ENCODE data around the gene ITPKB.

ITPKB gene

DNA sequence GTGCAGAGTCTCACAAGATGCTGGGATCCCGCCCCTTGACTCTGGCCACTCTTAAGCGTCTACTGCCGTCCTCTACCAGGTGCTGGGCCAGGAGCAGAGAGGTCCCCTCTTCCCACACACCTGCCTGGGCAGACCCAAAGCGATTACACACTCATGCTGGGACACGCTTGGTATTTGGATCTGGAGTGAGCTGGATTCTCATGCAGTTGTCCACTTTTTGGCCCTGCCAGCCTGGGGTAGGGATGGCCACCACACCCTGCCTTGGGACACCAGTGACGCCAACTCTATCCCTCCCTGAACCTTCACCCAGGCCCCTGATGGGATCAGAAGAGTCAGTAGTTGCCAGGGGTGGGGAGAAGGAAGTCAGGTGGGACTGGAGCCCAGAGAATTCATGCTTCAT is 28.6 kb downstream of the ITPKB start:
- H2AK5ac ChIP-seq (ENCODE audit: low read depth, low read length): peak overlapping the region; percentile 50
- no peak overlapping the region for H3K14ac ChIP-seq (ENCODE audit: low read length)
- peak overlapping the region; percentile 59 for H2BK12ac ChIP-seq (ENCODE audit: low read length)
- no peak overlapping the region for H3K4me3 ChIP-seq (ENCODE audit: low read length in 2 of 2)
- no peak overlapping the region for H4K91ac ChIP-seq (ENCODE audit: low read depth, low read length, poor library complexity)
- H2BK5ac ChIP-seq (ENCODE audit: low read length): no peak overlapping the region
- H2AFZ ChIP-seq (ENCODE audit: low read length): no peak overlapping the region
- no peak overlapping the region for H3K4ac ChIP-seq (ENCODE audit: low read length)
- no peak for DNase-seq (ENCODE audit: low spot score)
- H4K8ac ChIP-seq (ENCODE audit: low read depth, low read length): no peak overlapping the region
- H3K23ac ChIP-seq (ENCODE audit: low read depth, low read length, poor library complexity): no peak overlapping the region
- H3K4me1 ChIP-seq (ENCODE audit: control insufficient read depth in 2 of 2, insufficient read depth in 1 of 2, low read depth in 1 of 2, low read length in 2 of 2): peaks cover 8 to 10% of the 10 kb centered on the region in 2 donors
- WGBS, 2 donors (ENCODE audit: extremely low coverage in 2 of 2, insufficient read length in 2 of 2, insufficient replicate concordance in 1 of 2): no CpG with 5 or more reads among the region's 6 CpGs
- no peaks in the 10 kb centered on the region for H3K27me3 ChIP-seq (ENCODE audit: control insufficient read depth in 3 of 3, insufficient read depth in 3 of 3, low read depth in 1 of 3, low read length in 3 of 3)
- peaks cover 3 to 10% of the 10 kb centered on the region in 2 donors for H3K9me3 ChIP-seq (replicated peaks in 1 of 2; ENCODE audit: control insufficient read depth in 2 of 2, insufficient read depth in 1 of 2, low read depth in 1 of 2, low read length in 2 of 2)
- no peaks in the 10 kb centered on the region for H3K79me1 ChIP-seq (ENCODE audit: low read depth, low read length)
- no peak overlapping the region for H3K4me2 ChIP-seq (ENCODE audit: insufficient read depth, low read length, poor library complexity, severe bottlenecking)
- H3K18ac ChIP-seq (ENCODE audit: low read length): peak overlapping the region; percentile 50
- no peak overlapping the region for H3K27ac ChIP-seq (replicated peaks; ENCODE audit: low read length)
- no peak overlapping the region for H3K9ac ChIP-seq (ENCODE audit: low read depth, low read length, poor library complexity)
- no peak overlapping the region for H2BK120ac ChIP-seq (ENCODE audit: low read depth, low read length)
- H2BK15ac ChIP-seq (ENCODE audit: low read length): no peak overlapping the region
- H3K36me3 ChIP-seq (replicated peaks in 1 of 2; ENCODE audit: control insufficient read depth in 2 of 2, insufficient read depth in 2 of 2, low read length in 2 of 2): no peaks in the 10 kb centered on the region

DNA sequence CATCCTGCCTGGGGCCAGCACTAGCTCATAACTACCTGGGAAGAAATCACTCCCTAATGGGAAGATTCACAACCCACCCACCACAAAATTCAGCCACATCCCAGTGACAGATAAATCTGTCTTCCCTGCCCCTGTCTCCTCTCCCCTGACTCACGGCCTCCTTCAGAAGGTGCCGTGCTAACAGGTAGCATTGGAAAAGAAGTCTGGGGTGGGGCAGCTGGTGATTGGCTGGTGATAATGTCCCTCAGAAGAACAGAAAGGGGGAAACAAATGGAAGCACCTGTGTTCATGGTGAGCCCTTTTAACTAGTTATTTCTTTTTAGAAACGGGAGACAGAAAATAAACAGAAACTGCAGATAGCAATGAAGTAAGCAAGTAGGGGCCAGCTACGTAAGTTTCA is 29.1 kb downstream of the ITPKB start:
- H4K8ac ChIP-seq (ENCODE audit: low read depth, low read length): no peak overlapping the region
- H3K4me1 ChIP-seq (ENCODE audit: control insufficient read depth in 2 of 2, insufficient read depth in 1 of 2, low read depth in 1 of 2, low read length in 2 of 2): peaks cover 8 to 10% of the 10 kb centered on the region in 2 donors
- no peak for DNase-seq (ENCODE audit: low spot score)
- H3K4ac ChIP-seq (ENCODE audit: low read length): no peak overlapping the region
- no peak overlapping the region for H2BK120ac ChIP-seq (ENCODE audit: low read depth, low read length)
- no peaks in the 10 kb centered on the region for H3K79me1 ChIP-seq (ENCODE audit: low read depth, low read length)
- H3K9ac ChIP-seq (ENCODE audit: low read depth, low read length, poor library complexity): no peak overlapping the region
- H2BK12ac ChIP-seq (ENCODE audit: low read length): no peak overlapping the region
- no peak overlapping the region for H3K4me3 ChIP-seq (ENCODE audit: low read length in 2 of 2)
- no peak overlapping the region for H2AK5ac ChIP-seq (ENCODE audit: low read depth, low read length)
- no peak overlapping the region for H3K23ac ChIP-seq (ENCODE audit: low read depth, low read length, poor library complexity)
- no peaks in the 10 kb centered on the region for H3K36me3 ChIP-seq (replicated peaks in 1 of 2; ENCODE audit: control insufficient read depth in 2 of 2, insufficient read depth in 2 of 2, low read length in 2 of 2)
- no CpG with 5 or more reads among the region's 4 CpGs for WGBS, 2 donors (ENCODE audit: extremely low coverage in 2 of 2, insufficient read length in 2 of 2, insufficient replicate concordance in 1 of 2)
- no peak overlapping the region for H3K18ac ChIP-seq (ENCODE audit: low read length)
- no peaks in the 10 kb centered on the region for H3K27me3 ChIP-seq (ENCODE audit: control insufficient read depth in 3 of 3, insufficient read depth in 3 of 3, low read depth in 1 of 3, low read length in 3 of 3)
- H4K91ac ChIP-seq (ENCODE audit: low read depth, low read length, poor library complexity): no peak overlapping the region
- no peak overlapping the region for H2BK5ac ChIP-seq (ENCODE audit: low read length)
- peaks cover 3 to 10% of the 10 kb centered on the region in 2 donors for H3K9me3 ChIP-seq (replicated peaks in 1 of 2; ENCODE audit: control insufficient read depth in 2 of 2, insufficient read depth in 1 of 2, low read depth in 1 of 2, low read length in 2 of 2)
- no peak overlapping the region for H3K4me2 ChIP-seq (ENCODE audit: insufficient read depth, low read length, poor library complexity, severe bottlenecking)
- H2BK15ac ChIP-seq (ENCODE audit: low read length): no peak overlapping the region
- no peak overlapping the region for H2AFZ ChIP-seq (ENCODE audit: low read length)
- H3K14ac ChIP-seq (ENCODE audit: low read length): no peak overlapping the region
- no peak overlapping the region for H3K27ac ChIP-seq (replicated peaks; ENCODE audit: low read length)

DNA sequence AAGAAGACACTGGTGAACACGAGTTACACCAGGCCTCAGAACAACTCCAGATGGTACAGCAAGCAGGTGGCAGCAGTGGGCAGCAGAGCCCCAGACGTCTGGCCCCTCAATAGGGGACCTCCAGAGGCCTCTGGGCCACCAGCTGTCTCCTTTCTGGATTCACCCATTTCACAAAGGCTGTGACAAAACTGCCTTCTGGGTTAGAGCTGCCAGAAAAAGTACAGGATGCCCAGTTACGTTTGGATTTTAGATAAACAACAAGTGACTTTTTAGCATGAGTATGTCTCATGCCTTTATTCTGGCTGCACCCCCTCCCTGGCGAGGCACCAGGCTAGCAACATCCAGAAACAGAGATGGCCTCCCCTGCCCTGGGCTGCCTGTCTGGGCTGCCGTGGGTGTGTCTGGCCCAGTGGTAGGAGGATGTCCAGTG is 30.1 kb downstream of the ITPKB start:
- Histone ChIP-seq H3K14ac (ENCODE audit: low read length) (no peak overlapping the region), H3K79me1 (ENCODE audit: low read depth, low read length) (no peaks in the 10 kb centered on the region), H3K4me2 (ENCODE audit: insufficient read depth, low read length, poor library complexity, severe bottlenecking) (no peak overlapping the region), H3K27me3 (ENCODE audit: control insufficient read depth in 3 of 3, insufficient read depth in 3 of 3, low read depth in 1 of 3, low read length in 3 of 3) (no peaks in the 10 kb centered on the region), H3K27ac (replicated peaks; ENCODE audit: low read length) (no peak overlapping the region), H3K4me1 (ENCODE audit: control insufficient read depth in 2 of 2, insufficient read depth in 1 of 2, low read depth in 1 of 2, low read length in 2 of 2) (peaks cover 8 to 10% of the 10 kb centered on the region in 2 donors), H3K4ac (ENCODE audit: low read length) (no peak overlapping the region), H4K8ac (ENCODE audit: low read depth, low read length) (no peak overlapping the region), H2AFZ (ENCODE audit: low read length) (peak overlapping the region; percentile 11), H2BK120ac (ENCODE audit: low read depth, low read length) (no peak overlapping the region), H3K36me3 (replicated peaks in 1 of 2; ENCODE audit: control insufficient read depth in 2 of 2, insufficient read depth in 2 of 2, low read length in 2 of 2) (no peaks in the 10 kb centered on the region), H4K91ac (ENCODE audit: low read depth, low read length, poor library complexity) (no peak overlapping the region), H2BK15ac (ENCODE audit: low read length) (no peak overlapping the region), H2BK12ac (ENCODE audit: low read length) (no peak overlapping the region), H2AK5ac (ENCODE audit: low read depth, low read length) (no peak overlapping the region), H3K9ac (ENCODE audit: low read depth, low read length, poor library complexity) (peak overlapping the region; percentile 18), H3K9me3 (replicated peaks in 1 of 2; ENCODE audit: control insufficient read depth in 2 of 2, insufficient read depth in 1 of 2, low read depth in 1 of 2, low read length in 2 of 2) (peaks cover 1 to 3% of the 10 kb centered on the region in 2 donors), H3K23ac (ENCODE audit: low read depth, low read length, poor library complexity) (no peak overlapping the region), H3K18ac (ENCODE audit: low read length) (peak overlapping the region; percentile 81), H2BK5ac (ENCODE audit: low read length) (no peak overlapping the region), H3K4me3 (ENCODE audit: low read length in 2 of 2) (no peak overlapping the region)
- no peak for DNase-seq (ENCODE audit: low spot score)
- no CpG with 5 or more reads among the region's 5 CpGs for WGBS, 2 donors (ENCODE audit: extremely low coverage in 2 of 2, insufficient read length in 2 of 2, insufficient replicate concordance in 1 of 2)

DNA sequence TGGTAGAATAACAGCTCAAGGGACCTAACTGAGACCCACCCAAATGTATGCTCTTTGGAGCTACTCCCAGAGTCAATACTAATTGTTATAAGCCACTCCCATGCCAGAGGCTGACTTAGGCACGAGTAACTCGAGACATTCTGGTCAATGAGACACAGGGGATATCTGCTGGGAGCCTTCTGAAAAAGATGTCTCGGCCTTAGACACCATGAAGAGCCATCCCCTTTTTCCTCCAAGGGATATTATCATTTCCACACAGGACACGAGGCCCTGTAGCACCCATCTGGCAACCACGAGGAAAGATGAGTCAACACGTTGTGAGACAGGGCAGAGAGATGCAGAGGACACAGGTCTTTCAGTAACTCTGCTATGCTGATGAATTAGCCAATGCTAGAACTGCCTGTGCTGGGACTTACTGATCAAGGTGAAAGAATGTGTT is 30.7 kb downstream of the ITPKB start:
- no peak overlapping the region for H3K18ac ChIP-seq (ENCODE audit: low read length)
- H3K4ac ChIP-seq (ENCODE audit: low read length): no peak overlapping the region
- H4K8ac ChIP-seq (ENCODE audit: low read depth, low read length): no peak overlapping the region
- peaks cover 8 to 12% of the 10 kb centered on the region in 2 donors for H3K4me1 ChIP-seq (ENCODE audit: control insufficient read depth in 2 of 2, insufficient read depth in 1 of 2, low read depth in 1 of 2, low read length in 2 of 2)
- no peaks in the 10 kb centered on the region for H3K27me3 ChIP-seq (ENCODE audit: control insufficient read depth in 3 of 3, insufficient read depth in 3 of 3, low read depth in 1 of 3, low read length in 3 of 3)
- DNase-seq (ENCODE audit: low spot score): no peak
- H3K4me3 ChIP-seq (ENCODE audit: low read length in 2 of 2): no peak overlapping the region
- no peak overlapping the region for H4K91ac ChIP-seq (ENCODE audit: low read depth, low read length, poor library complexity)
- no peak overlapping the region for H2BK5ac ChIP-seq (ENCODE audit: low read length)
- no peak overlapping the region for H3K23ac ChIP-seq (ENCODE audit: low read depth, low read length, poor library complexity)
- no peak overlapping the region for H2AK5ac ChIP-seq (ENCODE audit: low read depth, low read length)
- no peak overlapping the region for H2BK12ac ChIP-seq (ENCODE audit: low read length)
- H2BK120ac ChIP-seq (ENCODE audit: low read depth, low read length): no peak overlapping the region
- no peak overlapping the region for H2AFZ ChIP-seq (ENCODE audit: low read length)
- no peak overlapping the region for H3K27ac ChIP-seq (replicated peaks; ENCODE audit: low read length)
- H3K79me1 ChIP-seq (ENCODE audit: low read depth, low read length): no peaks in the 10 kb centered on the region
- no CpG with 5 or more reads among the region's 6 CpGs for whole genome bisulfite sequencing, 2 donors (ENCODE audit: extremely low coverage in 2 of 2, insufficient read length in 2 of 2, insufficient replicate concordance in 1 of 2)
- H3K9me3 ChIP-seq (replicated peaks in 1 of 2; ENCODE audit: control insufficient read depth in 2 of 2, insufficient read depth in 1 of 2, low read depth in 1 of 2, low read length in 2 of 2): no peaks in the 10 kb centered on the region
- H3K9ac ChIP-seq (ENCODE audit: low read depth, low read length, poor library complexity): no peak overlapping the region
- no peak overlapping the region for H3K14ac ChIP-seq (ENCODE audit: low read length)
- H3K36me3 ChIP-seq (replicated peaks in 1 of 2; ENCODE audit: control insufficient read depth in 2 of 2, insufficient read depth in 2 of 2, low read length in 2 of 2): no peaks in the 10 kb centered on the region
- H3K4me2 ChIP-seq (ENCODE audit: insufficient read depth, low read length, poor library complexity, severe bottlenecking): no peak overlapping the region
- H2BK15ac ChIP-seq (ENCODE audit: low read length): no peak overlapping the region
